ENCODE data around the gene VCAM1.
A peak's percentile ranks its signal among the peaks of the same experiment; 100 is the strongest.

The VCAM1 gene

GRCh38 chr1:100735244-100735643, 15.7 kb downstream of the VCAM1 start:
- H3K18ac ChIP-seq (ENCODE audit: low read length): no peak overlapping the region
- H2AK5ac ChIP-seq (ENCODE audit: low read depth, low read length): no peak overlapping the region
- no peak overlapping the region for H3K14ac ChIP-seq (ENCODE audit: low read length)
- no peak overlapping the region for H3K23ac ChIP-seq (ENCODE audit: low read depth, low read length, poor library complexity)
- H3K79me1 ChIP-seq (ENCODE audit: low read depth, low read length): no peaks in the 10 kb centered on the region
- H3K9me3 ChIP-seq (replicated peaks in 1 of 2; ENCODE audit: control insufficient read depth in 2 of 2, insufficient read depth in 1 of 2, low read depth in 1 of 2, low read length in 2 of 2): no peaks in the 10 kb centered on the region
- H4K91ac ChIP-seq (ENCODE audit: low read depth, low read length, poor library complexity): no peak overlapping the region
- no peak overlapping the region for H3K4me2 ChIP-seq (ENCODE audit: insufficient read depth, low read length, poor library complexity, severe bottlenecking)
- H2BK5ac ChIP-seq (ENCODE audit: low read length): no peak overlapping the region
- no peak overlapping the region for H4K8ac ChIP-seq (ENCODE audit: low read depth, low read length)
- no peak overlapping the region for H2BK15ac ChIP-seq (ENCODE audit: low read length)
- no peaks in the 10 kb centered on the region for H3K27me3 ChIP-seq (ENCODE audit: control insufficient read depth in 3 of 3, insufficient read depth in 3 of 3, low read depth in 1 of 3, low read length in 3 of 3)
- H2BK120ac ChIP-seq (ENCODE audit: low read depth, low read length): no peak overlapping the region
- no peak overlapping the region for H3K9ac ChIP-seq (ENCODE audit: low read depth, low read length, poor library complexity)
- H3K36me3 ChIP-seq (replicated peaks in 1 of 2; ENCODE audit: control insufficient read depth in 2 of 2, insufficient read depth in 2 of 2, low read length in 2 of 2): no peaks in the 10 kb centered on the region
- H2BK12ac ChIP-seq (ENCODE audit: low read length): no peak overlapping the region
- no peak overlapping the region for H3K4me3 ChIP-seq (ENCODE audit: low read length in 2 of 2)
- H3K27ac ChIP-seq (replicated peaks; ENCODE audit: low read length): no peak overlapping the region
- H3K4me1 ChIP-seq (ENCODE audit: control insufficient read depth in 2 of 2, insufficient read depth in 1 of 2, low read depth in 1 of 2, low read length in 2 of 2): peaks cover 0 to 4% of the 10 kb centered on the region in 2 donors
- no peak for DNase-seq (ENCODE audit: low spot score)
- WGBS, 2 donors (ENCODE audit: extremely low coverage in 2 of 2, insufficient read length in 2 of 2, insufficient replicate concordance in 1 of 2): no CpG with 5 or more reads among the region's 3 CpGs
- H3K4ac ChIP-seq (ENCODE audit: low read length): no peak overlapping the region
- no peak overlapping the region for H2AFZ ChIP-seq (ENCODE audit: low read length)

DNA sequence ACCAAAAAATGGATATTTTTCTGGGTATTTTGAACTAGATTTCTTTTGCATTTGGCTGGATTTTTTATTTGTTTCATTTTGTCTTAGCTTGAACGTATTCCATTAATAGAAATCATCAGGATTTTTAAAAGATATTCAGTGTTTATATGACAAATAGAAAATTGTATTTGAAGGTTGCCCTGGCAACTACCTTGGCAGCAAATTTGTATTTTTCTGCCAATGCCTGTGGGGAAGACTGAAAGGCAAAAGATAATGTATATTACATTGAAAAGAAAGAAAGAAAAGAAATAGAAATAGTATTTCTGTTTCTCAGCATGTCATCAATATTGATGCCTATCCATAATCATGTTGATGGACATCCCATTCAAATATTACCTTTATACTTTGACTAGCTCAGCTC, 16.8 kb downstream of the VCAM1 start:
- H4K91ac ChIP-seq (ENCODE audit: low read depth, low read length, poor library complexity): no peak overlapping the region
- no peaks in the 10 kb centered on the region for H3K79me1 ChIP-seq (ENCODE audit: low read depth, low read length)
- no peak overlapping the region for H2BK120ac ChIP-seq (ENCODE audit: low read depth, low read length)
- H3K9ac ChIP-seq (ENCODE audit: low read depth, low read length, poor library complexity): no peak overlapping the region
- peaks cover 0 to 4% of the 10 kb centered on the region in 2 donors for H3K4me1 ChIP-seq (ENCODE audit: control insufficient read depth in 2 of 2, insufficient read depth in 1 of 2, low read depth in 1 of 2, low read length in 2 of 2)
- H3K4ac ChIP-seq (ENCODE audit: low read length): no peak overlapping the region
- no peak overlapping the region for H2BK12ac ChIP-seq (ENCODE audit: low read length)
- no peak overlapping the region for H2BK5ac ChIP-seq (ENCODE audit: low read length)
- H3K36me3 ChIP-seq (replicated peaks in 1 of 2; ENCODE audit: control insufficient read depth in 2 of 2, insufficient read depth in 2 of 2, low read length in 2 of 2): no peaks in the 10 kb centered on the region
- H3K18ac ChIP-seq (ENCODE audit: low read length): no peak overlapping the region
- H3K27me3 ChIP-seq (ENCODE audit: control insufficient read depth in 3 of 3, insufficient read depth in 3 of 3, low read depth in 1 of 3, low read length in 3 of 3): no peaks in the 10 kb centered on the region
- no peak overlapping the region for H3K14ac ChIP-seq (ENCODE audit: low read length)
- no peak overlapping the region for H3K4me2 ChIP-seq (ENCODE audit: insufficient read depth, low read length, poor library complexity, severe bottlenecking)
- H3K27ac ChIP-seq (replicated peaks; ENCODE audit: low read length): no peak overlapping the region
- no CpG with 5 or more reads among the region's 1 CpG for WGBS, 2 donors (ENCODE audit: extremely low coverage in 2 of 2, insufficient read length in 2 of 2, insufficient replicate concordance in 1 of 2)
- DNase-seq (ENCODE audit: low spot score): no peak
- no peak overlapping the region for H2AK5ac ChIP-seq (ENCODE audit: low read depth, low read length)
- H3K23ac ChIP-seq (ENCODE audit: low read depth, low read length, poor library complexity): no peak overlapping the region
- H3K4me3 ChIP-seq (ENCODE audit: low read length in 2 of 2): no peak overlapping the region
- H4K8ac ChIP-seq (ENCODE audit: low read depth, low read length): no peak overlapping the region
- H2AFZ ChIP-seq (ENCODE audit: low read length): no peak overlapping the region
- H3K9me3 ChIP-seq (replicated peaks in 1 of 2; ENCODE audit: control insufficient read depth in 2 of 2, insufficient read depth in 1 of 2, low read depth in 1 of 2, low read length in 2 of 2): no peaks in the 10 kb centered on the region
- H2BK15ac ChIP-seq (ENCODE audit: low read length): no peak overlapping the region

GRCh38 chr1:100736746-100737145, 17.2 kb downstream of the VCAM1 start:
- no peak overlapping the region for H3K4me2 ChIP-seq (ENCODE audit: insufficient read depth, low read length, poor library complexity, severe bottlenecking)
- H3K79me1 ChIP-seq (ENCODE audit: low read depth, low read length): no peaks in the 10 kb centered on the region
- no peaks in the 10 kb centered on the region for H3K36me3 ChIP-seq (replicated peaks in 1 of 2; ENCODE audit: control insufficient read depth in 2 of 2, insufficient read depth in 2 of 2, low read length in 2 of 2)
- no peak overlapping the region for H4K8ac ChIP-seq (ENCODE audit: low read depth, low read length)
- no peak overlapping the region for H3K23ac ChIP-seq (ENCODE audit: low read depth, low read length, poor library complexity)
- no peak overlapping the region for H4K91ac ChIP-seq (ENCODE audit: low read depth, low read length, poor library complexity)
- no peaks in the 10 kb centered on the region for H3K27me3 ChIP-seq (ENCODE audit: control insufficient read depth in 3 of 3, insufficient read depth in 3 of 3, low read depth in 1 of 3, low read length in 3 of 3)
- no peaks in the 10 kb centered on the region for H3K9me3 ChIP-seq (replicated peaks in 1 of 2; ENCODE audit: control insufficient read depth in 2 of 2, insufficient read depth in 1 of 2, low read depth in 1 of 2, low read length in 2 of 2)
- H2AK5ac ChIP-seq (ENCODE audit: low read depth, low read length): no peak overlapping the region
- WGBS, 2 donors (ENCODE audit: extremely low coverage in 2 of 2, insufficient read length in 2 of 2, insufficient replicate concordance in 1 of 2): no CpG with 5 or more reads among the region's 1 CpG
- H3K4ac ChIP-seq (ENCODE audit: low read length): no peak overlapping the region
- H2BK5ac ChIP-seq (ENCODE audit: low read length): no peak overlapping the region
- peak overlapping the region; percentile 7 for H2AFZ ChIP-seq (ENCODE audit: low read length)
- H3K14ac ChIP-seq (ENCODE audit: low read length): no peak overlapping the region
- H2BK12ac ChIP-seq (ENCODE audit: low read length): no peak overlapping the region
- H3K27ac ChIP-seq (replicated peaks; ENCODE audit: low read length): no peak overlapping the region
- no peak overlapping the region for H3K9ac ChIP-seq (ENCODE audit: low read depth, low read length, poor library complexity)
- H2BK15ac ChIP-seq (ENCODE audit: low read length): no peak overlapping the region
- H2BK120ac ChIP-seq (ENCODE audit: low read depth, low read length): no peak overlapping the region
- H3K4me3 ChIP-seq (ENCODE audit: low read length in 2 of 2): no peak overlapping the region
- H3K4me1 ChIP-seq (ENCODE audit: control insufficient read depth in 2 of 2, insufficient read depth in 1 of 2, low read depth in 1 of 2, low read length in 2 of 2): peaks cover 0 to 4% of the 10 kb centered on the region in 2 donors
- DNase-seq (ENCODE audit: low spot score): no peak
- H3K18ac ChIP-seq (ENCODE audit: low read length): no peak overlapping the region

DNA sequence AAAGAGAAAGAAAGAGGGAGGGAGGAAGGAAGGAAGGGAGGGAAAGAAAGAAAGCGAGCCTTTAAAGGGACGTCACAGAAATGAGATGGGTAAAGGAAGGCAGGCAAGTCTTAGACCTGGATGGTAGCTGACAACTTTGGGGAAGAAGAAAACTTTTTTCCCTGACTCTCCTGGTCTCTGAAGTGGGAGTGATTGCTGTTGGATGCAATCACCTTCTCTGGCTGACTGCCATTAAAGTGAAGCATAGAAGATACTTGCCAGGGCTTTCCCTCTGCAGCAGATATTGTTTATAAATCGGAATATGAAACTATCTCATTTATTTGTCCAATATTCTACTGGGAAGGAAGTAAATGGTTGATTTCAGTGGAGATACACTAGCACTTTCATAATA, 27.0 kb downstream of the VCAM1 start:
- Histone ChIP-seq H3K4me3 (ENCODE audit: low read length in 2 of 2) (no peak overlapping the region), H3K18ac (ENCODE audit: low read length) (no peak overlapping the region), H2AFZ (ENCODE audit: low read length) (no peak overlapping the region), H3K27me3 (ENCODE audit: control insufficient read depth in 3 of 3, insufficient read depth in 3 of 3, low read depth in 1 of 3, low read length in 3 of 3) (no peaks in the 10 kb centered on the region), H2AK5ac (ENCODE audit: low read depth, low read length) (no peak overlapping the region), H2BK15ac (ENCODE audit: low read length) (no peak overlapping the region), H4K8ac (ENCODE audit: low read depth, low read length) (no peak overlapping the region), H3K4ac (ENCODE audit: low read length) (no peak overlapping the region), H3K4me1 (ENCODE audit: control insufficient read depth in 2 of 2, insufficient read depth in 1 of 2, low read depth in 1 of 2, low read length in 2 of 2) (peaks cover 0 to 5% of the 10 kb centered on the region in 2 donors), H4K91ac (ENCODE audit: low read depth, low read length, poor library complexity) (no peak overlapping the region), H3K9me3 (replicated peaks in 1 of 2; ENCODE audit: control insufficient read depth in 2 of 2, insufficient read depth in 1 of 2, low read depth in 1 of 2, low read length in 2 of 2) (no peaks in the 10 kb centered on the region), H3K4me2 (ENCODE audit: insufficient read depth, low read length, poor library complexity, severe bottlenecking) (no peak overlapping the region), H2BK120ac (ENCODE audit: low read depth, low read length) (no peak overlapping the region), H3K79me1 (ENCODE audit: low read depth, low read length) (no peaks in the 10 kb centered on the region), H3K27ac (replicated peaks; ENCODE audit: low read length) (no peak overlapping the region), H3K9ac (ENCODE audit: low read depth, low read length, poor library complexity) (no peak overlapping the region), H2BK5ac (ENCODE audit: low read length) (no peak overlapping the region), H3K36me3 (replicated peaks in 1 of 2; ENCODE audit: control insufficient read depth in 2 of 2, insufficient read depth in 2 of 2, low read length in 2 of 2) (no peaks in the 10 kb centered on the region), H3K23ac (ENCODE audit: low read depth, low read length, poor library complexity) (no peak overlapping the region), H2BK12ac (ENCODE audit: low read length) (no peak overlapping the region), H3K14ac (ENCODE audit: low read length) (no peak overlapping the region)
- DNase-seq (ENCODE audit: low spot score): no peak
- no CpG with 5 or more reads among the region's 3 CpGs for WGBS, 2 donors (ENCODE audit: extremely low coverage in 2 of 2, insufficient read length in 2 of 2, insufficient replicate concordance in 1 of 2)
